ENCODE measurements around the gene MAML3.

Gene MAML3

DNA sequence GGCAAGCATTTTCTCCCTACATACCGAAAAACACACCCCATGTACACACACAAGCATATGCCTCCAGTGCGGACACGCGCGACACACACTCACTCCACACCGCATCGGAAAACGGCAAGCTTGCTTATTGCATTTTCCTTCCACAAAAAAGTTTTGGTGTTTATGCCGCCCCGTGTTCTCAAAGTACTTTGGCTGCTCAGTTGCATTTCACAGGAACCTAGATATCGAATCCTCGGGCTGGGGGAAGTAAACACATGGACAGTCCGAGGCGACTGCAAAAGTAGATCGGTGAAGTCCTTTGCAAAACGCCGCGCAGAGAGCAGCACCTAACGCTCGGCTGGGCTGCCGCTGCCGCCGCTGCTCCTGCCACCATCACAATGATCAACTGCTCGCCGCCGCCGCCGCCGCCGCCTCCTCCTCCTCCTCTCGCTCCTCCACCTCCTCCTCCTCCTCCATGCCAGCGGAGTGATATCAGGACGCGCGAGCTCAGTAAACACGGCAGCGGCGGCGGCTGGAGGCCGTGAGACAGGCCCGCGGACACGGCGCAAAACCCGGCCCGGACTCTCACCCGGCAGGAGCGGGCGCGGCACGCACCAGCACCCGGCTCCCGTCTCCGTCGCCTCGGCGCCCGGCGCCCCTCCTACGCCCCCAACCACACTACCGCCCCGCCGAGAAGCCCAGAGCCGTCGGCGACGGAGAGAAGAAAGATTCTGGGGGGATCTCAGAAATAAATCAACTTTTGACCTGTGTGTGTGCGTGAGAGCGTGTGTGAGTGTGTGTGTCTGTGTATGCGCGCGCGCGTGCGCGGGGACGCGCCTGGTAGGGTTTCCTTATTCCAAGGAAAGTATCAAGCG, at the start of gene MAML3:
Gene MAML3 (minus strand): TSS at position 467 of the 854 bp plus-strand sequence. CDS start 857 bp downstream, outside the sequence.
- DNase-seq (peak; percentile 87 to 89), ATAC-seq (peak; percentile 46)
- H3K27me3 Mint-ChIP-seq, result peaks cover 7% of the 10 kb centered on the region
- no peaks in the 10 kb centered on the region for H3K9me3 Mint-ChIP-seq
- H3K4me3 Mint-ChIP-seq, result peak within 1 kb of the TSS; percentile 95 to 96
- H3K27ac Mint-ChIP-seq, result peak within 1 kb of the TSS; percentile 76 to 91
- peaks cover 40% of the 10 kb centered on the region for H3K4me1 Mint-ChIP-seq

DNA sequence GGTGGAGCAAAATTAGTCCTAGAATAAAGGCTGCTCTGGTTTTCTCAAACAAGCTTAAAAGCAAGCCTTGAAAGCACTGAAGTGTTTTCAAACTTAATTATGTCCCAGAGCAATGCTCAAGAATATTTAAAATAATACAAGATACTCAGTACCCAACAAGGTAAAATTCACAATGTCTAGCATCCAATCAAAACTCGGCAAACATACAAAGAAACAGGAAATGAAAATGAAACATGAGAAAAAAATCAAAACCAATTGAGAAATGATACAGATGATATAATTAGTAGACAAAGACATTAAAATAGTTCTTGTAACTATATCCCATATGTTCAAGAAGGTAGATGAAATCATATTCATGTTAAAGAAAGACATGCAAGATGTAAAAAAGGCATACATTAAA, 45.0 kb upstream of the MAML3 start:
- Mint-ChIP-seq H3K9me3 (peaks cover 6 to 17% of the 10 kb centered on the region in 2 donors), H3K4me3 (no peak overlapping the region), H3K27ac (no peak overlapping the region), H3K4me1 (peaks cover 13% of the 10 kb centered on the region), H3K27me3 (no peaks in the 10 kb centered on the region)
- DNase-seq (no peak), ATAC-seq (no peak)

DNA sequence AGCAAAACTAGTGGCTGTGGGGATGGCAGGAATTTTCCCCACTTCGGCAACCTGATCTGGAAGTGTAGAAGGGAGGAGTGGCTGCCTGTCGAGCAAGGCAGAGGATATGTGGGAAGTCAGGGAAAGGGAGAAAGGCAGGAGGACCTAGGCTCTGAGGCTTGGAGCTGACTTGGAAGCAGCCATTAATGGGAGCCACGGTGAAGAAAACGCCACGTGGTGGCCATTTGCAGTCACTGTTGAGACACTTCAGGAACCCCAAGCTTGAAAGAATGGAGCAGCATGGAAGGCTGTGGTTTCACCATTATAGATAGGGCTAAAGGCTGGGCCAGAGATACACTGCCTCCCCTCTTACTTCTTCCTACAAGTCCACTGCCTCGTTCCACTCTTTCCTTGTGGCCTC, 41.8 kb upstream of the MAML3 start:
- Mint-ChIP-seq H3K9me3 (peaks cover 6 to 17% of the 10 kb centered on the region in 2 donors), H3K4me1 (peaks cover 13% of the 10 kb centered on the region), H3K27ac (no peak overlapping the region), H3K4me3 (no peak overlapping the region), H3K27me3 (no peaks in the 10 kb centered on the region)
- DNase-seq (no peak), ATAC-seq (no peak)

DNA sequence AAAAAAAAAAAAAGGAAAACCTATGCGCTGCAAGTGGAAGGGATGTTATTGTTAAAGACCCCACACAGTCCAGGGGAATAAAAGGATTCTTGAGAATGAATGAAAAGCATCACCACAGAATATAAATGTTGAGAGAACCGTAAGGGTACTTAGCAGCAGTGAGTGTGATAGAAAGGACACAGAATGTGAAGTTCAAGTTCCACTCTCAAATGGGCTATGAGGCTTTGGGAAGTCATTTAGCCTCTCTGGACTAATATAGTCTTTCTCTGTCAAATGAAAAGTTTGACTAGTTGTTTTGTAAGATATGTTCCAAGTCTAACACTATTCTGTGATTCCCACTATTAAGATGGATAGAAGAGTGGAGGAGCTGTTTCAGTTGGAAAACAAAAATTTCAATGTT, 35.8 kb upstream of the MAML3 start:
- no peaks in the 10 kb centered on the region for H3K27me3 Mint-ChIP-seq
- ATAC-seq (no peak), DNase-seq (no peak)
- H3K4me3 Mint-ChIP-seq, result no peak overlapping the region
- H3K9me3 Mint-ChIP-seq, result no peaks in the 10 kb centered on the region
- H3K27ac Mint-ChIP-seq, result no peak overlapping the region
- H3K4me1 Mint-ChIP-seq, result no peaks in the 10 kb centered on the region

DNA sequence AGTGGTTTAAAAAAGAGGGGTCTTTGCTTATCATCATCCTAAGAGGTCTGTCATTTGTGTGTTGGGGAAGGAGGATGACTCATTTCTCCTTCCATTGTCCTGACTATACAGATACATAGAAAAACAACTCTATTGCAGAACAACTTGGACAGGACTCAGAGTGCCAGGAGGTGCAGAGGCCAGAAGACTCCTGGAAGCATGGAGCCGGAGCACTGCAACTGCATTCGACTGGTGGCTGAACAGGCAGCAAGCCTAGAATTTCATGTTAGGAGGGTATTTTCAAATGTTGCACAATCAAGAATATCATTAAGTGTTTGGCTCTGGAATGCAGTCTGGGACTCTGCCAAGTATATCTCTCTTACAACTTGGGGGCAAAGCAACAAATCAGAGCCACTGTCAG, 35.0 kb upstream of the MAML3 start:
- Mint-ChIP-seq H3K9me3 (no peaks in the 10 kb centered on the region), H3K27ac (no peak overlapping the region), H3K4me3 (no peak overlapping the region), H3K27me3 (no peaks in the 10 kb centered on the region), H3K4me1 (no peaks in the 10 kb centered on the region)
- DNase-seq (no peak), ATAC-seq (no peak)

DNA sequence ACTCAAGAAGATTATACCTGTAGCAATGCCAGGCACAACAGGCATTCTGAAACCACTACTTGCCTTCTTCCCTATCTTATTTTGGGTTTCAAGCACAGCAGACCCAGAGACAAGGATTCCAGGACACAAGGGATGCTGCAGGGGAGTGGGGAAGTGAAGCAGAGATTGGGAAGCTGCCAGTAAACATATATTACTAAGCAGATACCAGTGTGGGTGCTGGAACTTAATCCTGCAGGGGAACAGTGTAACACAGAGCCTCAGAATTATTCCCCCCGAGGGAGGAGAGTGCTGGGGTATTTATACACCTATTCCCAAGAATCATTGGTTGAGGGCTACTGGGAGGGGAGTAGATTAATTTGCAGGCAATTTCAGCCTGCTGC, 33.3 kb upstream of the MAML3 start:
- ATAC-seq, result no peak
- DNase-seq, result no peak
- Mint-ChIP-seq H3K27me3 (no peaks in the 10 kb centered on the region), H3K27ac (no peak overlapping the region), H3K4me1 (no peaks in the 10 kb centered on the region), H3K4me3 (no peak overlapping the region), H3K9me3 (no peaks in the 10 kb centered on the region)

DNA sequence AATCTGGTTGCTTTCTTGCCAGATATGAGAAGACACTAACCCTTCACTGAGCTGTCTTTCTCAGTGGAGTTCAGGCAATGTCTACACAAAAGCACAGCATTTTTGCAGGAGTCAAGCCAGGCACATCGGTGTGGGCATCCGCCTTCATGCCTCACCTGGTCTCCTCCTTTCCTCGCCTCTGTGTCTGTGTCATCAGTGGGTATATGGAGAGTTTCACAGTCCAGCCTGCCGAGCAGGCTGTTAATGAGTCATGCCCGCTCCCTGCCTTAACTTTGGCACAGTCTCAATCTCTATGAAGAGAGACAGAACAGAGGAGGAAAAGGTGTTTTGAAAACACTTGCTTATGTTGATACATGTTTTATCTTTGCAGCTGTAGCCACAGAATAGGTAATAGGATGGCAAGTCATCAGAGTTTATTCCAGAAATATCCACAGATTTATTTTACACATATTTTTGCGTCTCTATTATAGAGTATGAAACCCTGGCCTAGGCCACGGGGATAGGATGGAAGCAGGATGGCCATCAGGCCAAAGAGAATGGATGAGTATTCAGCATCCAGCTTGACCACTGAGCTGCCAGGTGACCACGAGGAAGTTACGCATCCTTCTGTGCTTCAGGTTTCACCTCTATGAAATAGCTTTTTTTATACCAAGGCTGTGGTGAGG, 32.8 kb upstream of the MAML3 start:
- ATAC-seq (no peak), DNase-seq (no peak)
- Mint-ChIP-seq H3K27me3 (no peaks in the 10 kb centered on the region), H3K4me1 (no peaks in the 10 kb centered on the region), H3K4me3 (no peak overlapping the region), H3K9me3 (no peaks in the 10 kb centered on the region), H3K27ac (no peak overlapping the region)

DNA sequence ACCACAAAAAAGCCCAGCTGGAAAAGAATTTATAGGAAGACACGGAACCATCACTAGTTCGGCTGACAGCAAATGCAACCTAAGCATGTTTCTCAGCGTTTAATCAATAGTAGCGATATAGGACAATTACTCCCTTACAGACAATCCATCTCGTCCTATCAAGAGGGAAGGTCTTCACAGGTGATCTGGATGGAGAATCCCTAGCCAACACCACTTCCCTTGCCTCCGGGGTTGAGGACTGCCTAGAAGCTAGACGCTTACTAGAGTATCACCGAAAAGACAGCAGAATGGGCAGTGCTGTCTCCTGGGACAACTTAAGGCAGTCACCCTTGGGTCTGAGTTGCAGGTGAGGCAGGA, 32.1 kb upstream of the MAML3 start:
- ATAC-seq (no peak), DNase-seq (no peak)
- Mint-ChIP-seq H3K4me3 (no peak overlapping the region), H3K27me3 (no peaks in the 10 kb centered on the region), H3K27ac (no peak overlapping the region), H3K9me3 (no peaks in the 10 kb centered on the region), H3K4me1 (no peaks in the 10 kb centered on the region)

DNA sequence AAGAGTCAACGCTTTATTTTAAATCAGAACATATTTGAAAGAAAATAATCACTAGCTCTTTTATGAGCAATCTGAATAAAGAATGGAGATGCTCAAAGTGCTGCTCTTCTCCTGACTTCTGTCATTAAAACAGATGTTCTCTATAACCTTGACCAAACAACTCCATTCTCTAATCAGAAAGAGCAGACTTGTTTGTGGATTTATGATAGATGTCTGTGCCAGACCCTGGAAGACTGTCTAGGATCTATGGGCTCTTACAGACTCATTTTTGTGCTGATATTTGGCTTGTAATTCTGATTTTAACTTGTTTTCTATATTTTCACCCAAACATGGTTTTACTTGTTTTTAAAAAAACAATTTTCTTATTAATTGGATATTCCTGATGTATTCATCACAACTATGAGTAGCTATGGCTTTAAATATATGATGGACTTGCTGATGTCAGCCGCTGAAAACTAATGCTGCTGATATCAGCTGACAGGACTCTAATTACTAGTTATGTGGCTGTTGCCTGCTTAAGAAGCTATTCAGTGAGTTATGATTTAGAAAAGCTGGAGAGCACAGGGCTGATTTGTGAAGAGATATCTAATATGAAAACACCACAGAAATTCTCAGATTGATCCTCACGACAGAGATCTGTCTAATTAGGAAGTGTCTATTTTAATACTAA, 31.6 kb upstream of the MAML3 start:
- ATAC-seq, result no peak
- Mint-ChIP-seq H3K4me1 (no peaks in the 10 kb centered on the region), H3K9me3 (no peaks in the 10 kb centered on the region), H3K4me3 (no peak overlapping the region), H3K27me3 (no peaks in the 10 kb centered on the region), H3K27ac (peak overlapping the region in 1 of 2 donors; percentile 11)
- no peak for DNase-seq

DNA sequence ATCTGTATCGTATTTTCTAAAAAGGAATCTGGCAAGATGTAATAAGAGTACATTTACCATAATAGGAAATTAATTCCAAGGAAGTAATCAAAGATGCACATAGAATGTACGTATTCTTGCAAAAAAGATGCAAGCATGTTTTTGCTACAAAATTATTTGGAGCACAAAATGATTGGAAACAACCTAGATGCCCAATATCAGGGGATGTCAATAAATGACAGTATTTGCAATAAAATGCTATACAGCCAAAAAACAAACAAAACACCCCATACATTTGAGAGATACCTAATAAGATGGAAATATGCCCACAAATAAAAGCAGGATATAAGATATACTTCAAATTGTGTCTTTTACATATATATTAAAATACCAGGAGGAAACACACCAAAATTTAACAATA, 29.3 kb upstream of the MAML3 start:
- no peaks in the 10 kb centered on the region for H3K9me3 Mint-ChIP-seq
- H3K27me3 Mint-ChIP-seq, result no peaks in the 10 kb centered on the region
- DNase-seq (no peak), ATAC-seq (no peak)
- H3K4me1 Mint-ChIP-seq, result no peaks in the 10 kb centered on the region
- no peak overlapping the region for H3K4me3 Mint-ChIP-seq
- H3K27ac Mint-ChIP-seq, result no peak overlapping the region

DNA sequence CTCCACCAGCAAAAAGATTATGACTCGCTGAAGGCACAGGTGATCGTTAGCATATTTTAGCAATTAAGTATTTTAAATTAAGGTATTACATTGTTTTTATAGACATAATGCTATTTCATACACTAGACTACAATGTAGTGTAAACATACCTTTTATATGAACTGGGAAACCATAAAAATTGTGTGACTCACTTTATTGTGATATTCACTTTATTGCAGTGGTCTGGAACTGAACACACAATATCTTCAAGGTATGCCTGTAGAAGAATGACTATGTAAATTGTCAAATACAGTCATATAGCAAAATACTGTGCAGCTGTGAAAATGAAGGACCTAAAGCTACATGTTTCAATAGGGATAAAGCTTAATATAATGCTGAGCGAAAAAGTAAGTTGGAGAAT, 26.6 kb upstream of the MAML3 start:
- Mint-ChIP-seq H3K4me1 (no peaks in the 10 kb centered on the region), H3K27ac (no peak overlapping the region), H3K4me3 (no peak overlapping the region), H3K9me3 (no peaks in the 10 kb centered on the region), H3K27me3 (peaks cover 9% of the 10 kb centered on the region)
- DNase-seq (no peak), ATAC-seq (no peak)

DNA sequence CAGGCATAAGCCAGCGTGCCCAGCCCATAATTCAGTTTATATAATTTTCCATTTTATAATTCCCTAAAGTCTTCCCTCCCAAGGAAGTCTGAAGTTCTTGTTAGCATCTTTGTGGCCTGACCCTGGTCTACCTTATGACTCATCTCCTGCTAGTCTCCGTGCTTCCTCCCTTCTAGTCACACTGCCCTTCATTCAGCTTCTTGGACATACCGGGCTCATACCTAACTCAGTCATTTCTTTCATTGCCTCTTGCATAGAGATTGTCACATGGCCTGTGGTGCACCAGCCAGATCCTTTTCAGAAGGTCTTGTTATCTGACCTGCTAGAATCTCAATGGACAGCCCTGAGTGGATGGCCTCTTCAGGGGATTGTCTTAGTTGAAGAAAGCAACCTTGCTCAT, 22.8 kb upstream of the MAML3 start:
- ATAC-seq (no peak), DNase-seq (no peak)
- no peak overlapping the region for H3K4me3 Mint-ChIP-seq
- H3K27ac Mint-ChIP-seq, result no peak overlapping the region
- H3K9me3 Mint-ChIP-seq, result no peaks in the 10 kb centered on the region
- peaks cover 8% of the 10 kb centered on the region for H3K4me1 Mint-ChIP-seq
- H3K27me3 Mint-ChIP-seq, result peaks cover 9% of the 10 kb centered on the region

DNA sequence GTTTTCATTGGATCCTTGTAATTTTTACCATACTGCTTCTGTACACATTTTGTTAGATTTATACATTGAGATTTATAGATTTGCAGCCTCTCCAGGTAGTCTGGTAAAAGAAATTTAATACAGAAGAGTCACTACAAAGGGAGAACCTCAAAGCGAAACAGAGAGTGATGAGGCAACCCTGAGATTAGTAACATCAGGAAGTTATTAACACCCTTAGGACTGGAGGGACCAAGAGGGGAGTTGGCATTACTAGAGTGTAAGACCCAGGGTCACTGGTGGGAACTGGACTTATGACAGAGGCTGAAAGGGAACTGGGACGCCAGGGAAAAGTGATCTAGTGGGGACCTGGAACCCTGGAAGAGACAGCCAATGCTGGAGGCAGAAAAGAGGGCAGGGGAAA, 20.6 kb upstream of the MAML3 start:
- peak; percentile 85 for ATAC-seq

DNA sequence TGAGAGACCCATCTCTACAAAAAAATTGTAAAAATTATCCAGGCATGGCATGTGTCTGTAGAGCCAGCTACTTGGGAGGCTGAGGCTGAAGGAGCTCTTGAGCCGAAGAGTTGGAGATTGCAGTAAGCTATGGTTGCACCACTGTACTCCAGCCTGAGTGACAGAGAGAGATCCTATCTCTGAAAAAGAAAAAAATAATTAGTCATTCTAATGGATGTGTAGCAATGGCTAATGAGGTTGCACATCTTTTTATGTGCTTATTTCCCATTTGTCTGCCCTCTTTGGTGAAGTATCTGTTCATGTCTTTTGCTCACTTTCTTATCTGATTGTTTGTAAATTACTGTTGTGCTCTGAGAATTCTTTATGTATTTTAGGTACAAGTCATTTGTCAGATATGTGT, 19.0 kb upstream of the MAML3 start:
- peaks cover 8% of the 10 kb centered on the region for H3K4me1 Mint-ChIP-seq
- ATAC-seq, result no peak
- H3K9me3 Mint-ChIP-seq, result no peaks in the 10 kb centered on the region
- H3K4me3 Mint-ChIP-seq, result no peak overlapping the region
- peaks cover 9% of the 10 kb centered on the region for H3K27me3 Mint-ChIP-seq
- DNase-seq, result no peak
- H3K27ac Mint-ChIP-seq, result no peak overlapping the region

More for the DNA sequence above, 20.6 kb upstream of the MAML3 start:
- no peaks in the 10 kb centered on the region for H3K9me3 Mint-ChIP-seq
- H3K27ac Mint-ChIP-seq, result peak overlapping the region; percentile 11 to 93
- peaks cover 8% of the 10 kb centered on the region for H3K4me1 Mint-ChIP-seq
- H3K27me3 Mint-ChIP-seq, result peaks cover 9% of the 10 kb centered on the region
- DNase-seq, result no peak
- peak overlapping the region in 1 of 2 donors; percentile 38 for H3K4me3 Mint-ChIP-seq

DNA sequence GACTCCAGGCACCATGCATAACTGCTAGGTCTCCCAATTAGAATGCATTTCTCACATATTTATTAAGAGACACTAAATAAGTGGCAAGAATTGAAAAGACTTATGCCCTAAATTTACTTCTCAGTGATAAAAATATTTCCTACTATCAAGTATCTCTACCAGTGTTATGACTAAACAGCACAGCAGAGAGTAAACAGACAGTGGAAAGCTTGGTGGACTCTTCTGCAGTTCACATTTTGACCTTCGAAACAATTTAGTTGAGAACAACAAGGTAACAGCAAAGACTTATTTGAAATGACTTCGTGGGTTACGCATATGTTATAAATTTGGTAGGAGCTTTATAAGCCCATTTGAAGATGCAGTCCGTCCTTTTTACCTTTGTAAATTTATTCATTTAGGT, 16.3 kb upstream of the MAML3 start:
- H3K9me3 Mint-ChIP-seq, result no peaks in the 10 kb centered on the region
- no peak for ATAC-seq
- peaks cover 8% of the 10 kb centered on the region for H3K4me1 Mint-ChIP-seq
- H3K27ac Mint-ChIP-seq, result no peak overlapping the region
- no peaks in the 10 kb centered on the region for H3K27me3 Mint-ChIP-seq
- DNase-seq, result no peak
- no peak overlapping the region for H3K4me3 Mint-ChIP-seq

DNA sequence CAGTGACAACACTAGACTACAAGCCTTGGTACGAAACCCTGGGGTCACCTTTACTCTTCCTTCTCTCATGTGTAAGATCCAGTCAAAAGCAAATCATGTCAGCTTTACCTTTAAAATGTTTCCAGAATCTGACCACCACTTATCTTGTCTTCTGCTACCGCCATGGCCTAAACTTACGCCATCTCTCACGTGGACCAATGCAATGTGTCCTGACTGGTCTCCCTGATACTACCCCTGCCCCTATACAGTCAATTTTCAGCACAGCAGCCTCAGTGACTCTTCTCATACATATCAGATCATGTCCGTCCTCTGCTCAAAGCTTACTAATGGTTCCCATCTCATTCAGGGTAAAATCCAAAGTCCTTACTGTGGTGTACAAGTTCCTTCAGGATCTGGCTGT, 15.0 kb upstream of the MAML3 start:
- Mint-ChIP-seq H3K27ac (no peak overlapping the region), H3K4me1 (no peaks in the 10 kb centered on the region), H3K4me3 (no peak overlapping the region), H3K9me3 (no peaks in the 10 kb centered on the region), H3K27me3 (no peaks in the 10 kb centered on the region)
- no peak for DNase-seq
- no peak for ATAC-seq

Measured in stimulated activated naive CD8-positive, alpha-beta T cell treated with anti-CD3 and anti-CD28 coated beads, Interleukin-15, amount 100 ng/mL, for 72 hours (primary cell).